GM18867 (cell line): ENCODE results near the gene ZDHHC23.

Experiments used
- ATAC-seq: cut with Tn5 transposase; IDR thresholded peaks from one replicate; pipeline ENCODE4 v1.9.1; 2021; ENCODE audit warnings: mild to moderate bottlenecking, moderate library complexity; ENCODE audit not compliant: unreplicated experiment

Gene ZDHHC23

GRCh38 chr3:113947372-113948014 is at the start of gene ZDHHC23:
ZDHHC23 (plus strand) TSS chr3:113948013; CDS start chr3:113948803, 790 bp downstream.
- ATAC-seq = peak; percentile 81

GRCh38 chr3:113898892-113899291 is 48.9 kb upstream of the ZDHHC23 start:
- ATAC-seq = no peak

GRCh38 chr3:113906568-113907140 is 41.2 kb upstream of the ZDHHC23 start:
- ATAC-seq = no peak

- ATAC-seq = no peak
Measured at GRCh38 chr3:113908133-113908532, 39.7 kb upstream of the ZDHHC23 start.

GRCh38 chr3:113910966-113911365 is 36.8 kb upstream of the ZDHHC23 start:
- ATAC-seq = no peak

- peak; percentile 97 for ATAC-seq
Measured at GRCh38 chr3:113912552-113913236, 35.1 kb upstream of the ZDHHC23 start.

- ATAC-seq = no peak
Measured at GRCh38 chr3:113914646-113915045, 33.2 kb upstream of the ZDHHC23 start.

- ATAC-seq = no peak
Measured at GRCh38 chr3:113927556-113927955, 20.3 kb upstream of the ZDHHC23 start.

GRCh38 chr3:113946831-113947230 is 982 bp upstream of the ZDHHC23 start:
- ATAC-seq = no peak

GRCh38 chr3:113948015-113948917 is 453 bp downstream of the ZDHHC23 start:
- peak; percentile 59 for ATAC-seq

- ATAC-seq = no peak
Measured at GRCh38 chr3:113952921-113953320, 5.1 kb downstream of the ZDHHC23 start.

- no peak for ATAC-seq
Measured at GRCh38 chr3:113953677-113954076, 5.9 kb downstream of the ZDHHC23 start.

- ATAC-seq = no peak
Measured at GRCh38 chr3:113954091-113954685, 6.4 kb downstream of the ZDHHC23 start.

- no peak for ATAC-seq
Measured at GRCh38 chr3:113963879-113964278, 16.1 kb downstream of the ZDHHC23 start.

GRCh38 chr3:113966172-113966571 is 18.4 kb downstream of the ZDHHC23 start:
- ATAC-seq = no peak

- ATAC-seq = no peak
Measured at GRCh38 chr3:113968986-113969385, 21.2 kb downstream of the ZDHHC23 start.

- ATAC-seq = no peak
Measured at GRCh38 chr3:113977822-113978221, 30.0 kb downstream of the ZDHHC23 start.

- ATAC-seq = no peak
Measured at GRCh38 chr3:113979916-113980315, 32.1 kb downstream of the ZDHHC23 start.

GRCh38 chr3:113981803-113982202 is 34.0 kb downstream of the ZDHHC23 start:
- ATAC-seq = no peak

GRCh38 chr3:113983544-113983943 is 35.7 kb downstream of the ZDHHC23 start:
- ATAC-seq = no peak

GRCh38 chr3:113985541-113985940 is 37.7 kb downstream of the ZDHHC23 start:
- peak; percentile 80 for ATAC-seq
